Fibroblast of lung (primary cell): Measurements from ENCODE around the gene NANOS3. TPM values are rescaled to one million over a fixed set of nuclear protein-coding genes. Genes with fewer than 3 reads are reported as not detected.

Source experiments
- DNase-seq, 2 donors: peaks; one replicate each; pipeline versions ENCODE4 v3.0.0 to v3.0.0-alpha.2; 2010; ENCODE audit warnings: low read depth in 2 of 2
- H2AFZ ChIP-seq: 2 replicates; pipeline ENCODE4 v1.5.1; 2012; ENCODE audit warnings: low read length, control low read depth, inconsistent platforms
- H3K27ac ChIP-seq: 2 replicates; pipeline ENCODE4 v1.5.1; 2011; ENCODE audit warnings: low read length, control low read depth; ENCODE audit not compliant: insufficient read depth
- H3K27me3 ChIP-seq: 2 replicates; pipeline ENCODE4 v1.5.1; 2011; ENCODE audit warnings: mild to moderate bottlenecking, low read length; ENCODE audit not compliant: control insufficient read depth, insufficient read depth
- H3K36me3 ChIP-seq: 2 replicates; pipeline ENCODE4 v1.5.1; 2011; ENCODE audit warnings: low read length; ENCODE audit not compliant: control insufficient read depth, insufficient read depth
- H3K4me1 ChIP-seq: 2 replicates; pipeline ENCODE4 v1.5.1; 2011; ENCODE audit warnings: low read length; ENCODE audit not compliant: control insufficient read depth, insufficient read depth; ENCODE audit errors: extremely low read depth
- H3K4me2 ChIP-seq: 2 replicates; pipeline ENCODE4 v1.5.1; 2011; ENCODE audit warnings: low read length, control low read depth; ENCODE audit not compliant: insufficient read depth; ENCODE audit errors: extremely low read depth
- H3K4me3 ChIP-seq, 4 experiments: fragments of 200-600 bp in 1 of 4; sonication (generic) in 1 of 4; replicated peaks in 1 of 4; 2 replicates each; pipeline ENCODE4 v1.5.1; 2011 to 2016; ENCODE audit warnings: low read length in 4 of 4, low read depth in 3 of 4, mild to moderate bottlenecking in 3 of 4, control low read depth in 2 of 4, inconsistent platforms in 1 of 4, mixed read lengths in 1 of 4; ENCODE audit not compliant: insufficient read depth in 1 of 4; ENCODE audit errors: control extremely low read depth in 1 of 4
- H3K79me2 ChIP-seq: 2 replicates; pipeline ENCODE4 v1.5.1; 2012; ENCODE audit warnings: mild to moderate bottlenecking, low read length, inconsistent platforms; ENCODE audit not compliant: control insufficient read depth, insufficient read depth
- H3K9ac ChIP-seq: 2 replicates; pipeline ENCODE4 v1.5.1; 2011; ENCODE audit warnings: mild to moderate bottlenecking, low read length, control low read depth; ENCODE audit not compliant: insufficient read depth
- H3K9me3 ChIP-seq: 2 replicates; pipeline ENCODE4 v1.5.1; 2012; ENCODE audit warnings: low read depth, low read length; ENCODE audit not compliant: control insufficient read depth, insufficient read depth
- H4K20me1 ChIP-seq: 2 replicates; pipeline ENCODE4 v1.5.1; 2011; ENCODE audit warnings: low read length; ENCODE audit not compliant: control insufficient read depth, insufficient read depth; ENCODE audit errors: extremely low read depth
- EZH2 ChIP-seq: IDR thresholded peaks from 2 replicates; pipeline ENCODE4 v1.5.1; 2012; ENCODE audit warnings: low read length, control low read depth, mild to moderate bottlenecking; ENCODE audit errors: missing control alignments
- polyA plus RNA-seq, 2 donors: library from polyadenylated mRNA; depleted of rRNA in 1 of 2; stranded (reverse) in 1 of 2; unstranded in 1 of 2; fragments of >200 nt; gene quantifications; 2 replicates each; pipeline ENCODE4 v1.2.1, GENCODE V29; 2011 to 2012; ENCODE audit warnings: missing spikeins in 1 of 2
- total RNA-seq: library from RNA; depleted of rRNA; stranded (reverse); fragments of >200 nt; gene quantifications from 2 replicates; pipeline ENCODE4 v1.2.1, GENCODE V29; 2014
- TF ChIP-seq, protein P1 (sequence below), 2 donors: IDR thresholded peaks in 1 of 2; conservative IDR thresholded peaks in 1 of 2; 1 replicate in 1 of 2; 2 replicates in 1 of 2; pipeline ENCODE4 v1.5.1; 2011 to 2012; ENCODE audit warnings: low read length in 2 of 2, control low read depth in 1 of 2, inconsistent platforms in 1 of 2, low read depth in 1 of 2, mild to moderate bottlenecking in 1 of 2

NANOS3 gene
- total and polyA plus RNA-seq, 2 donors (not counting 1 experiment from before 2014, with no cell fraction given): not detected

DNA sequence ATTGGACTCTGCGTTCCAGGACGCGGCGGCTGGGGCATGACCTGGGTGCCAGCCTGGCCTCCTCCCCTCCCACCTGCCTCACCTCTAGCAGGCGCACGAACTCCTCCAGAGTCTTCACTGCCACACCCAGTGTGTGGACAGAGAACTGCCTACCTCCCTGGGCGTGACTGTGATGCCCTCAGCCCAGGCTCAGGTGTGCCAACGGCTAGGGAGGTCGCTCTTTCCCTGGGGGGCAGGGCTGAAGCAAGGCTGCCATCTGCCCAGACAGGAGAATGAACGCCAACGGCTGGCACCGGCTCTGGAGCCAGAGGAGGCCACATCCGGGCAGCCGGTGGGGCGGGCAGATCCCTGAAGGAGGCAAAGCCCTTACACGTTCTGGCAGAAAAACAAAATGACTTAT, 11.3 kb downstream of the NANOS3 start:
- peaks cover 2% of the 10 kb centered on the region for H3K27me3 ChIP-seq
- no peak overlapping the region for H3K4me2 ChIP-seq
- no peaks in the 10 kb centered on the region for H3K79me2 ChIP-seq
- H2AFZ ChIP-seq: no peak overlapping the region
- no peaks in the 10 kb centered on the region for H3K9me3 ChIP-seq
- TF ChIP-seq, protein P1, sequence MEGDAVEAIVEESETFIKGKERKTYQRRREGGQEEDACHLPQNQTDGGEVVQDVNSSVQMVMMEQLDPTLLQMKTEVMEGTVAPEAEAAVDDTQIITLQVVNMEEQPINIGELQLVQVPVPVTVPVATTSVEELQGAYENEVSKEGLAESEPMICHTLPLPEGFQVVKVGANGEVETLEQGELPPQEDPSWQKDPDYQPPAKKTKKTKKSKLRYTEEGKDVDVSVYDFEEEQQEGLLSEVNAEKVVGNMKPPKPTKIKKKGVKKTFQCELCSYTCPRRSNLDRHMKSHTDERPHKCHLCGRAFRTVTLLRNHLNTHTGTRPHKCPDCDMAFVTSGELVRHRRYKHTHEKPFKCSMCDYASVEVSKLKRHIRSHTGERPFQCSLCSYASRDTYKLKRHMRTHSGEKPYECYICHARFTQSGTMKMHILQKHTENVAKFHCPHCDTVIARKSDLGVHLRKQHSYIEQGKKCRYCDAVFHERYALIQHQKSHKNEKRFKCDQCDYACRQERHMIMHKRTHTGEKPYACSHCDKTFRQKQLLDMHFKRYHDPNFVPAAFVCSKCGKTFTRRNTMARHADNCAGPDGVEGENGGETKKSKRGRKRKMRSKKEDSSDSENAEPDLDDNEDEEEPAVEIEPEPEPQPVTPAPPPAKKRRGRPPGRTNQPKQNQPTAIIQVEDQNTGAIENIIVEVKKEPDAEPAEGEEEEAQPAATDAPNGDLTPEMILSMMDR (conservative IDR thresholded peaks at IDR 0.05 in 1 of 2, IDR thresholded peaks at IDR 0.05 in 1 of 2; ENCODE audit: low read depth in 1 of 2, low read length in 2 of 2): no peak
- no peak for TF ChIP-seq EZH2
- DNase-seq: no peak
- no peaks in the 10 kb centered on the region for H3K4me1 ChIP-seq
- H3K36me3 ChIP-seq: no peaks in the 10 kb centered on the region
- H4K20me1 ChIP-seq: no peaks in the 10 kb centered on the region
- H3K4me3 ChIP-seq: no peak overlapping the region
- no peak overlapping the region for H3K9ac ChIP-seq
- no peak overlapping the region for H3K27ac ChIP-seq

DNA sequence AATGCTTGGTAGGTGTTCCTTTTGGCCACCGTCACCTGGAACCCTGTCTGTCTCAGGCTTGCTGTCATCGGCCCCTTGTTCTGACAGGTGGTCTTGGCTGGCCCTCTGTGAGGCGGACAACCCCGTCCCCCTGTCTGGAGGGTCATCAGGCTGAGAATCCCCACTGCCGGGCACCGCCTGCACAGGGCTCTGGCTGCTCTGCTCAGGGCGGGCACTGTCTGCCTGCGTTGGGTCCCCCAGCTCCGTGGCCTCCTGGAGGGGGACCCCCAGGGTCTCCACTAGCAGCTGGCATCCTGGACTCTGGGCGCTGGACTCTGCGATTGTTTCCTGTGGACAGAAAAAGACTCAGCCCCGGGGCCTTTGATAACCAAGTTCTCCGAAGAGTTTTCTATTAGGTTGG, 13.2 kb downstream of the NANOS3 start:
- no peak overlapping the region for H3K4me2 ChIP-seq
- H2AFZ ChIP-seq: no peak overlapping the region
- H3K4me1 ChIP-seq: no peaks in the 10 kb centered on the region
- H3K4me3 ChIP-seq: no peak overlapping the region
- no peaks in the 10 kb centered on the region for H3K9me3 ChIP-seq
- TF ChIP-seq, protein P1 (conservative IDR thresholded peaks at IDR 0.05 in 1 of 2, IDR thresholded peaks at IDR 0.05 in 1 of 2; ENCODE audit: low read depth in 1 of 2, low read length in 2 of 2): no peak
- no peak for TF ChIP-seq EZH2
- no peak overlapping the region for H3K27ac ChIP-seq
- H4K20me1 ChIP-seq: no peaks in the 10 kb centered on the region
- H3K9ac ChIP-seq: no peak overlapping the region
- H3K36me3 ChIP-seq: no peaks in the 10 kb centered on the region
- DNase-seq: no peak
- no peaks in the 10 kb centered on the region for H3K79me2 ChIP-seq
- H3K27me3 ChIP-seq: peaks cover 2% of the 10 kb centered on the region

DNA sequence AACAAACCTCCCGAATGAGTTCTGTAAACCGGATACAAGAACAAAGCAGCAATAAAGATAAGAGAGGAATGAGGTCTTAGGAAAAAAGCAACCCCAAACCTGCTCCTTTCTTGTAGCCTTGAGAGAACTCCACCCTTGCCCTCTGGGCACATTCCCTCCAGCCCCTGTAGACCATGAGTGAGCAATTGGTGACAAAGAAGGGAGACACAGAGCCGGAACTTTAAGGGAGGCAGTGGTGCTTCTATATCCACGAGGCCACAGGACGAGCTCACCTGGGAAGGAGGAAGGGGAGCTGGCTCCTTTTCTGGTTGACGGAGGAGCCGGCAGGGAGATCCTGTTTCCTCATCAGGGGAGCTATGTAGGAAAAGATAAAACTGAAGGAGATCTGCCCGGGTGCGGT, 15.9 kb downstream of the NANOS3 start:
- Histone ChIP-seq H3K27ac (no peak overlapping the region), H3K79me2 (no peaks in the 10 kb centered on the region), H3K4me3 (no peak overlapping the region), H3K36me3 (no peaks in the 10 kb centered on the region), H3K9me3 (no peaks in the 10 kb centered on the region), H3K4me2 (no peak overlapping the region), H2AFZ (no peak overlapping the region), H3K9ac (no peak overlapping the region), H4K20me1 (no peaks in the 10 kb centered on the region), H3K4me1 (no peaks in the 10 kb centered on the region), H3K27me3 (no peaks in the 10 kb centered on the region)
- DNase-seq: no peak
- TF ChIP-seq, protein P1 (conservative IDR thresholded peaks at IDR 0.05 in 1 of 2, IDR thresholded peaks at IDR 0.05 in 1 of 2; ENCODE audit: low read depth in 1 of 2, low read length in 2 of 2): no peak
- TF ChIP-seq EZH2: no peak
